HL-60 (cell line): ENCODE data around the gene QRFPR.

Source experiments
- DNase-seq, 2 experiments: peaks; one replicate each; pipeline ENCODE4 v3.0.0-alpha.2; 2010 to 2020; ENCODE audit warnings: low read depth in 1 of 2, low spot score in 1 of 2
- H3K27ac ChIP-seq: fragments of 250-450 bp; sonication (Bioruptor Pico); replicated peaks from 2 replicates; pipeline ENCODE4 v1.5.1; 2020; ENCODE audit warnings: mild to moderate bottlenecking, moderate library complexity
- H3K27me3 ChIP-seq: fragments of 250-450 bp; sonication (Bioruptor Pico); 2 replicates; pipeline ENCODE4 v1.5.1; 2021; ENCODE audit warnings: mild to moderate bottlenecking, moderate library complexity; ENCODE audit not compliant: insufficient read depth, poor library complexity, severe bottlenecking
- H3K4me3 ChIP-seq: replicated peaks from 2 replicates; pipeline ENCODE4 v1.5.1; 2011; ENCODE audit warnings: mild to moderate bottlenecking, control low read depth, low read length; ENCODE audit not compliant: insufficient read depth
- CTCF ChIP-seq: IDR thresholded peaks from one replicate; pipeline ENCODE4 v1.5.1; 2011; ENCODE audit warnings: low read length, control low read depth, inconsistent platforms; ENCODE audit not compliant: insufficient read depth
- GABPA ChIP-seq: IDR thresholded peaks from 2 replicates; pipeline ENCODE4 v1.6.1; 2012; ENCODE audit warnings: low read depth
- POLR2AphosphoS5 ChIP-seq: IDR thresholded peaks from 2 replicates; pipeline ENCODE4 v1.6.1; 2012; ENCODE audit warnings: low read depth
- REST ChIP-seq: IDR thresholded peaks from 2 replicates; pipeline ENCODE4 v1.6.1; 2012; ENCODE audit warnings: low read depth; ENCODE audit not compliant: insufficient replicate concordance
- SPI1 ChIP-seq: IDR thresholded peaks from 2 replicates; pipeline ENCODE4 v1.6.1; 2012; ENCODE audit warnings: low read depth, mild to moderate bottlenecking, borderline replicate concordance

Gene QRFPR

GRCh38 chr4:121370729-121371325, 10.0 kb downstream of the QRFPR start:
- no peak overlapping the region for H3K4me3 ChIP-seq
- DNase-seq: peak; percentile 6 to 21
- TF ChIP-seq GABPA (no peak), POLR2AphosphoS5 (no peak), SPI1 (no peak), REST (no peak), CTCF (peak; percentile 26)
- no peak overlapping the region for H3K27ac ChIP-seq
- no peaks in the 10 kb centered on the region for H3K27me3 ChIP-seq

- no peak overlapping the region for H3K27ac ChIP-seq
- TF ChIP-seq POLR2AphosphoS5 (no peak), REST (no peak), CTCF (no peak), SPI1 (no peak), GABPA (no peak)
- no peak for DNase-seq
- H3K4me3 ChIP-seq: no peak overlapping the region
- H3K27me3 ChIP-seq: no peaks in the 10 kb centered on the region
These were observed 20.3 kb downstream of the QRFPR start for GRCh38 chr4:121360495-121360894.

- no peak overlapping the region for H3K27ac ChIP-seq
- no peak overlapping the region for H3K4me3 ChIP-seq
- H3K27me3 ChIP-seq: no peaks in the 10 kb centered on the region
- no peak for DNase-seq
- no peak for TF ChIP-seq POLR2AphosphoS5
- no peak for TF ChIP-seq GABPA
These were observed 22.3 kb downstream of the QRFPR start for GRCh38 chr4:121358473-121358872.

GRCh38 chr4:121353213-121353612, 27.6 kb downstream of the QRFPR start:
- H3K27ac ChIP-seq: no peak overlapping the region

More at GRCh38 chr4:121353213-121353612, 27.6 kb downstream of the QRFPR start:
- no peak overlapping the region for H3K4me3 ChIP-seq
- H3K27me3 ChIP-seq: no peaks in the 10 kb centered on the region
- TF ChIP-seq CTCF (no peak), GABPA (no peak)
- DNase-seq: no peak
